ENCODE measurements around the gene TUBB4B. TPM values are rescaled to one million over a fixed set of nuclear protein-coding genes. Genes with fewer than 3 reads are reported as not detected.
A peak's percentile ranks its signal among the peaks of the same experiment; 100 is the strongest.
"Not testable (repeated sequence)": the region's sequence is repeated elsewhere in the genome, so short reads cannot be mapped to it uniquely, and the experiment has no call there.

The TUBB4B gene
- total RNA-seq, 3 donors from 2014 or later: 286 to 379 (median 332) TPM

DNA sequence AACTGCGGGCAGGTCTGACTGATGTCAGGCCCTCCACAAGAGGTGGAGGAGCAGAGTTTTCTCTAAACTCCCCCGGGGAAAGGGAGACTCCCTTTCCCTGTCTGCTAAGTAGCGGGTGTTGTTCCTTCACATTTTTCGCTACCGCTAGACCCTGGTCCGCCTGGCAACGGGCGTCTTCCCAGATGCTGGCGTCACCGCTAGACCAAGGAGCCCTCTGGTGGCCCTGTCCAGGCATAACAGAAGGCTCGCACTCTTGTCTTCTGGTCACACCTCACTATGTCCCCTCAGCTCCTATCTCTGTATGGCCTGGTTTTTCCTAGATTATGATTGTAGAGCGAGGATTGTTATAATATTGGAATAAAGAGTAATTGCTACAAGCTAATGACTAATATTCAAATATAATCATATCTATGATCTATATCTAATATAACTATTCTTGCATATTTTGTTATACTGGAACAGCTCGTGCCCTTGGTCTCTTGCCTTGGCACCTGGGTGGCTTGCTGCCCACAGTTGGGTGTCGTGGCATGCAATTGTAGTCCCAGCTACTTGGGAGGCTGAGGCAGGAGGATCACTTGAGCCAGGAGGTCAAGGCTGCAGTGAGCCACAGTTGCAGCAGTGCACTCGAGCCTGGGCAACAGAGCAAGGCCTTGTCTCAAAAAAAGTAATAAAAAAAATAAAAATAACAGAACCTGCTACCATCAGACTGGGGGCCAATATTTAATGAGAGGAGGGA, 21.3 kb downstream of the TUBB4B start:
- H3K36me3 ChIP-seq (ENCODE audit: low read depth); H3K4me1 ChIP-seq (ENCODE audit: low read depth); intact Hi-C loops (cut with DNase I, micrococcal nuclease); H3K4me3 ChIP-seq; ATAC-seq; H3K9me3 ChIP-seq: not testable (repeated sequence)
- DNase-seq: peak in 1 of 3 donors; percentile 46
- TF ChIP-seq, protein P1, sequence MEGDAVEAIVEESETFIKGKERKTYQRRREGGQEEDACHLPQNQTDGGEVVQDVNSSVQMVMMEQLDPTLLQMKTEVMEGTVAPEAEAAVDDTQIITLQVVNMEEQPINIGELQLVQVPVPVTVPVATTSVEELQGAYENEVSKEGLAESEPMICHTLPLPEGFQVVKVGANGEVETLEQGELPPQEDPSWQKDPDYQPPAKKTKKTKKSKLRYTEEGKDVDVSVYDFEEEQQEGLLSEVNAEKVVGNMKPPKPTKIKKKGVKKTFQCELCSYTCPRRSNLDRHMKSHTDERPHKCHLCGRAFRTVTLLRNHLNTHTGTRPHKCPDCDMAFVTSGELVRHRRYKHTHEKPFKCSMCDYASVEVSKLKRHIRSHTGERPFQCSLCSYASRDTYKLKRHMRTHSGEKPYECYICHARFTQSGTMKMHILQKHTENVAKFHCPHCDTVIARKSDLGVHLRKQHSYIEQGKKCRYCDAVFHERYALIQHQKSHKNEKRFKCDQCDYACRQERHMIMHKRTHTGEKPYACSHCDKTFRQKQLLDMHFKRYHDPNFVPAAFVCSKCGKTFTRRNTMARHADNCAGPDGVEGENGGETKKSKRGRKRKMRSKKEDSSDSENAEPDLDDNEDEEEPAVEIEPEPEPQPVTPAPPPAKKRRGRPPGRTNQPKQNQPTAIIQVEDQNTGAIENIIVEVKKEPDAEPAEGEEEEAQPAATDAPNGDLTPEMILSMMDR (IDR thresholded peaks at IDR 0.05): peak; percentile 8

DNA sequence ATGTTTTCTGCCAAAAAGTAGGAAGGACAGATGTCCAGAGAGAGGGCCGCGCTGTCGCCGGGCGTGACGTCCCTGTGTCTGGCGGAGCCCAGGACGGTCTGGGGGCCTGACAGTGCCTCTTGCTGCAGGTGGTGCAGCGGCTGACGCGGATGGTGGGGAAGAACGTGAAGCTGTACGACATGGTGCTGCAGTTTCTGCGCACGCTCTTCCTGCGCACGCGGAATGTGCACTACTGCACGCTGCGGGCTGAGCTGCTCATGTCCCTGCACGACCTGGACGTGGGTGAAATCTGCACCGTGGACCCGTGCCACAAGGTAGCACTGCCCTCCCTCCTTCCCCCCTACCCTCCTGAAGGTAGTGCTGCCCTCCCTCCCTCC, 21.8 kb downstream of the TUBB4B start:
- H3K9me3 ChIP-seq: no peaks in the 10 kb centered on the region
- intact Hi-C loops (cut with DNase I, micrococcal nuclease): no loop called here
- H3K36me3 ChIP-seq (ENCODE audit: low read depth): peaks cover 3% of the 10 kb centered on the region
- TF ChIP-seq, protein P1 (IDR thresholded peaks at IDR 0.05): no peak
- ATAC-seq (peak; percentile 10), DNase-seq (peak in 1 of 3 donors; percentile 28)
- H3K4me3 ChIP-seq: no peak overlapping the region
- peaks cover 6% of the 10 kb centered on the region for H3K4me1 ChIP-seq (ENCODE audit: low read depth)

DNA sequence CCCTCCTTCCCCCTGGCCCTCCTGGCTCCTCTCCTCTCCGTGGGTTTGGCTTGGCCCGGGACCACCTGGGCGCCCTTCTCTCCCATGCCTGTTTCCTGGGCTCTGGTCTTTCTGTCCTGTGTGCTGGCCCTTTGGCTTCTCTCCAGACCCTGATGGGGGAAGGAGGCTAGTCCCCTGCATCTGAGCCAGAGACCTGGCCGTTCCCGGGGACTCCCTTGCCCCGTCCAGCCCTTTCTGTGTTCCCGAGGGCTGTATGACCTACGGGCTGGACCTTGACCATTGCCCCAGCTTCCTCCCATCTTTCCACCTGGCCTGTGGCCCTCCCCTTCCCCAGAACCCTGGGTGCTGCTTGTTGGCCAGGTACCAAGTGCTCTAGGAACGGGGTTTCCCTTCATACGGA, 22.4 kb downstream of the TUBB4B start:
- DNase-seq (peak in 1 of 3 donors; percentile 22), ATAC-seq (no peak)
- Histone ChIP-seq H3K4me3 (no peak overlapping the region), H3K9me3 (no peaks in the 10 kb centered on the region), H3K36me3 (ENCODE audit: low read depth) (peaks cover 3% of the 10 kb centered on the region), H3K4me1 (ENCODE audit: low read depth) (peaks cover 9% of the 10 kb centered on the region)
- intact Hi-C loops (cut with DNase I, micrococcal nuclease): no loop called here
- TF ChIP-seq, protein P1 (IDR thresholded peaks at IDR 0.05): no peak

DNA sequence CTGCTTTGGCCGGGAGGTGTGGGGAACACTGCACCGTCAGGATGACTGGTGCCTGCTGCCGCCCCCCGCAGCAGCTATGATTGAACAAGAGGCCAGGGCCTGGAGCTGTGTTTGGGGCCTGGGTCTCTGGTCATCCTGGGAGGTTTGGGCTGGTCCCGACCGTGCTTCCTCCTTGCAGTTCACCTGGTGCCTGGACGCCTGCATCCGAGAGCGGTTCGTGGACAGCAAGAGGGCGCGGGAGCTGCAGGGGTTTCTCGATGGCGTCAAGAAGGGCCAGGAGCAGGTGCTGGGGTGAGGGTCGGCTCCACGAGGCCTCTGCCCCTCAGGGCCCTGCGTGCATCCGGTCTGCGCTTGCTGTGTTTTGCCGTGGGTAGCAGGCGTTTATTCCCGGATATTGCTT, 23.0 kb downstream of the TUBB4B start:
- Histone ChIP-seq H3K36me3 (ENCODE audit: low read depth) (peaks cover 3% of the 10 kb centered on the region), H3K9me3 (no peaks in the 10 kb centered on the region), H3K4me3 (no peak overlapping the region), H3K4me1 (ENCODE audit: low read depth) (peaks cover 15% of the 10 kb centered on the region)
- intact Hi-C loops (cut with DNase I, micrococcal nuclease): no loop called here
- TF ChIP-seq, protein P1 (IDR thresholded peaks at IDR 0.05): no peak
- DNase-seq: peak in 1 of 3 donors; percentile 24
- no peak for ATAC-seq

DNA sequence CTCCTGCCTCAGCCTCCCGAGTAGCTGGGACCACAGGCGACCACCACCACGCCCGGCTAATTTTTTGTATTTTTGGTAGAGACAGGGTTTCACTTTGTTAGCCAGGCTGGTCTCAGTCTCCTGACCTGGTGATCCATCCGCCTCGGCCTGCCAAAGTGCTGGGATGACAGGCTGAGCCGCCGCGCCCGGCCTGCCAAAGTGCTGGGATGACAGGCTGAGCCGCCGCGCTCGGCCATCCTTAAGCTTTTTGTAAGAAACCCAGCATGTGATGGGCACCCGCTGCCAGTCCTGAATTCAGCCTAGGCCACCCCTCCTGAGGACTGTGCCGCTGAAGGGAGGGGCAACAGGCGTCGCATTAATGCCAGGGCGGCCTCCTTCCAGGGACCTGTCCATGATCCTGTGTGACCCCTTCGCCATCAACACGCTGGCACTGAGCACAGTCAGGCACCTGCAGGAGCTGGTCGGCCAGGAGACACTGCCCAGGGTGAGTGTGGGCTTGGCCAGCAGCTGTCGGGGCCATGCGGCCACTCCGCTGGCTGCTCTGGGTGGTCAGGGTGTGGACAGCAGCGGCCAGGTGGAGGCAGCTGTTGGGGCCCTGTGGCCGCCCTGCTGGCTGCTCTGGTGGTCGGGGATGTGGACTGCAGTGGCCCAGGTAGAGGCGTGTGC, 24.5 kb downstream of the TUBB4B start:
- H3K4me3 ChIP-seq: no peak overlapping the region
- peaks cover 3% of the 10 kb centered on the region for H3K36me3 ChIP-seq (ENCODE audit: low read depth)
- ATAC-seq: no peak
- peaks cover 22% of the 10 kb centered on the region for H3K4me1 ChIP-seq (ENCODE audit: low read depth)
- intact Hi-C loops (cut with DNase I, micrococcal nuclease): no loop called here
- H3K9me3 ChIP-seq: no peaks in the 10 kb centered on the region
- DNase-seq: no peak
- TF ChIP-seq, protein P1 (IDR thresholded peaks at IDR 0.05): no peak
